GM12872 (cell line): ENCODE measurements around the gene MTARC2.

Source experiments
- CTCF ChIP-seq: IDR thresholded peaks from 3 replicates; pipeline ENCODE4 v1.5.1; 2011; ENCODE audit warnings: low read depth, mild to moderate bottlenecking, low read length, moderate library complexity; ENCODE audit not compliant: insufficient read depth

Gene MTARC2

GRCh38 chr1:220734571-220735326, 13.4 kb upstream of the MTARC2 start:
- no peak for TF ChIP-seq CTCF

GRCh38 chr1:220741349-220741748, 6.8 kb upstream of the MTARC2 start:
- no peak for TF ChIP-seq CTCF

GRCh38 chr1:220741825-220742224, 6.3 kb upstream of the MTARC2 start:
- TF ChIP-seq CTCF = no peak

GRCh38 chr1:220742520-220742919, 5.6 kb upstream of the MTARC2 start:
- TF ChIP-seq CTCF = no peak

GRCh38 chr1:220746851-220747250, 1.3 kb upstream of the MTARC2 start:
- TF ChIP-seq CTCF = no peak

GRCh38 chr1:220747437-220748088, 559 bp upstream of the MTARC2 start:
- TF ChIP-seq CTCF = no peak

GRCh38 chr1:220748936-220749335, 814 bp downstream of the MTARC2 start:
- no peak for TF ChIP-seq CTCF
